ENCODE measurements around the gene KRT83.

The KRT83 gene

GRCh38 chr12:52361553-52361952 is 40.4 kb upstream of the KRT83 start:
- Histone ChIP-seq H3K9me3 (ENCODE audit: control insufficient read depth in 2 of 2, low read length in 2 of 2) (no peaks in the 10 kb centered on the region), H3K9ac (ENCODE audit: low read length in 2 of 2) (no peak overlapping the region), H3K27ac (ENCODE audit: low read length) (no peak overlapping the region), H3K36me3 (ENCODE audit: control insufficient read depth in 2 of 2, insufficient read depth in 2 of 2, low read length in 2 of 2) (no peaks in the 10 kb centered on the region), H3K4me3 (ENCODE audit: low read length in 2 of 2) (no peak overlapping the region), H3K27me3 (ENCODE audit: control insufficient read depth in 1 of 2, insufficient read depth in 2 of 2, low read length in 2 of 2) (peaks cover 0 to 8% of the 10 kb centered on the region in 2 donors), H3K4me1 (ENCODE audit: control insufficient read depth, insufficient read depth, low read length) (no peaks in the 10 kb centered on the region)

- no peaks in the 10 kb centered on the region for H3K9me3 ChIP-seq (ENCODE audit: control insufficient read depth in 2 of 2, low read length in 2 of 2)
- H3K27me3 ChIP-seq (ENCODE audit: control insufficient read depth in 1 of 2, insufficient read depth in 2 of 2, low read length in 2 of 2): peaks cover 0 to 6% of the 10 kb centered on the region in 2 donors
- H3K4me3 ChIP-seq (ENCODE audit: low read length in 2 of 2): no peak overlapping the region
- no peak overlapping the region for H3K27ac ChIP-seq (ENCODE audit: low read length)
- H3K9ac ChIP-seq (ENCODE audit: low read length in 2 of 2): no peak overlapping the region
- no peaks in the 10 kb centered on the region for H3K36me3 ChIP-seq (ENCODE audit: control insufficient read depth in 2 of 2, insufficient read depth in 2 of 2, low read length in 2 of 2)
- H3K4me1 ChIP-seq (ENCODE audit: control insufficient read depth, insufficient read depth, low read length): no peaks in the 10 kb centered on the region
Observed at GRCh38 chr12:52360663-52361271, 39.6 kb upstream of the KRT83 start.

GRCh38 chr12:52360106-52360662 is 39.0 kb upstream of the KRT83 start:
- H3K9me3 ChIP-seq (ENCODE audit: control insufficient read depth in 2 of 2, low read length in 2 of 2): no peaks in the 10 kb centered on the region

DNA sequence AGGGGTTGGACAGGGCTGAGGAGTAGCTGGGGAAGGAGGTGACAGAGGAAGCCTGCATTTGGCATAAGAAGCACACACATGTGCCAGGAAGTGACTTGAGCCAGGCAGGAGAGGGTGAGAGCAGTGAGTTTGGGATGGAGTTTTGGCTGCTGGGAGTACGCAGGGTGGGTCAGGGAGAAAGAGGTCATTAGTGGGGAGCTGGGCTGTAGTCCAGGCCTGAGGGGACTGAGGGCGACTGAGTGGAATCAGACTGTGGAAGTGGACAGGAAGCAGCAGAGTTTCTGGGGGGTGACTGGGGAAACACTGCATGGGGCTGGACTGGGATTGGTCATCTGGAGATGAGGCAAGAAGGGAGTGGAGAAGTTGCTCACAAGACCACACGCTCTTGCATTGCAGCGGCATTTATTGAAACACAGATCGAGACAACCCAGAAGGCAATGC is 38.4 kb upstream of the KRT83 start:
- H3K36me3 ChIP-seq (ENCODE audit: control insufficient read depth in 2 of 2, insufficient read depth in 2 of 2, low read length in 2 of 2): no peaks in the 10 kb centered on the region
- H3K27me3 ChIP-seq (ENCODE audit: control insufficient read depth in 1 of 2, insufficient read depth in 2 of 2, low read length in 2 of 2): peaks cover 0 to 6% of the 10 kb centered on the region in 2 donors
- H3K4me3 ChIP-seq (ENCODE audit: low read length in 2 of 2): no peak overlapping the region
- H3K9ac ChIP-seq (ENCODE audit: low read length in 2 of 2): no peak overlapping the region
- no peaks in the 10 kb centered on the region for H3K4me1 ChIP-seq (ENCODE audit: control insufficient read depth, insufficient read depth, low read length)
- H3K9me3 ChIP-seq (ENCODE audit: control insufficient read depth in 2 of 2, low read length in 2 of 2): no peaks in the 10 kb centered on the region
- no peak overlapping the region for H3K27ac ChIP-seq (ENCODE audit: low read length)

More at GRCh38 chr12:52360106-52360662, 39.0 kb upstream of the KRT83 start:
- Histone ChIP-seq H3K27ac (ENCODE audit: low read length) (no peak overlapping the region), H3K27me3 (ENCODE audit: control insufficient read depth in 1 of 2, insufficient read depth in 2 of 2, low read length in 2 of 2) (peaks cover 0 to 6% of the 10 kb centered on the region in 2 donors), H3K9ac (ENCODE audit: low read length in 2 of 2) (no peak overlapping the region), H3K4me3 (ENCODE audit: low read length in 2 of 2) (no peak overlapping the region), H3K4me1 (ENCODE audit: control insufficient read depth, insufficient read depth, low read length) (no peaks in the 10 kb centered on the region), H3K36me3 (ENCODE audit: control insufficient read depth in 2 of 2, insufficient read depth in 2 of 2, low read length in 2 of 2) (no peaks in the 10 kb centered on the region)

DNA sequence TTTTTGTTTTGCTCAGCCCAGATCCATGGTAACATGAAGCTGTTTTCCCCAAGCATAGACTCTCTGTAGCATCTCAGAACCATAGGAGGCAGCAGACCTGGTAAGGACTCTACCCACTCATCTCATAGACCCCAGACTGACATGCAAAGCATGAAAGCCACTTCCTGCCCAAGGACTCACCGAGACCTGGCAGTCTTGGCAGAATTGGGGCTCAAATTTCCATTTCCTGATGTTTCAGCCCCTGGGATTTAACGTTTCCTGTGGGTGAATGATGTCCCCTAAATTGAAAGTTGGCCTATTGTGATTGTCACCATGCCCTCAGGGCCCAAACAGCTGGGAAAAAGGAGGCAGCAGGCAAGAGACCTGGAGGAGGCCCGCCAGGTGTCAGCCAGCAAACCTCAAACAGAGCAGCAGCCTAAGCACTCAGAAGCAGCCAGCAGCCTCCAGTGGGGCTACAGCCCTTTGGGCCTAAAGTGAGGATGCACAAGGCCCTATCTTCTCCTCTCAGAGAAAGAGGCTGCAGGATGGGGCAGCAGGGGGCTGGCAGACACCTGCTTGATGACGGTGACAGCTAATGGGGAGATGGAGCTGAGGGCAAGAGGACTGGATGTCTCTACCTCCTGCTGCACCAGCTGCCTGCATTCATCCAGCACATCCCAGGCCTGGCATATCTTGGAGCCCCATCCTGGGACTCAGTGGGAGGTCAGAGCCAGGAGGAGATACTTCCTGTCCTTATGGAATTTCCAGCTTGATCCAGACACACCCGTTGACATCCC is 37.6 kb upstream of the KRT83 start:
- Histone ChIP-seq H3K4me1 (ENCODE audit: control insufficient read depth, insufficient read depth, low read length) (no peaks in the 10 kb centered on the region), H3K4me3 (ENCODE audit: low read length in 2 of 2) (no peak overlapping the region), H3K27ac (ENCODE audit: low read length) (no peak overlapping the region), H3K27me3 (ENCODE audit: control insufficient read depth in 1 of 2, insufficient read depth in 2 of 2, low read length in 2 of 2) (peaks cover 0 to 6% of the 10 kb centered on the region in 2 donors), H3K36me3 (ENCODE audit: control insufficient read depth in 2 of 2, insufficient read depth in 2 of 2, low read length in 2 of 2) (no peaks in the 10 kb centered on the region), H3K9ac (ENCODE audit: low read length in 2 of 2) (no peak overlapping the region), H3K9me3 (ENCODE audit: control insufficient read depth in 2 of 2, low read length in 2 of 2) (no peaks in the 10 kb centered on the region)

GRCh38 chr12:52356762-52357580 is 35.8 kb upstream of the KRT83 start:
- H3K9ac ChIP-seq (ENCODE audit: low read length in 2 of 2): no peak overlapping the region
- no peaks in the 10 kb centered on the region for H3K36me3 ChIP-seq (ENCODE audit: control insufficient read depth in 2 of 2, insufficient read depth in 2 of 2, low read length in 2 of 2)
- H3K4me1 ChIP-seq (ENCODE audit: control insufficient read depth, insufficient read depth, low read length): no peaks in the 10 kb centered on the region
- no peak overlapping the region for H3K27ac ChIP-seq (ENCODE audit: low read length)
- H3K27me3 ChIP-seq (ENCODE audit: control insufficient read depth in 1 of 2, insufficient read depth in 2 of 2, low read length in 2 of 2): peaks cover 0 to 4% of the 10 kb centered on the region in 2 donors
- H3K9me3 ChIP-seq (ENCODE audit: control insufficient read depth in 2 of 2, low read length in 2 of 2): no peaks in the 10 kb centered on the region
- no peak overlapping the region for H3K4me3 ChIP-seq (ENCODE audit: low read length in 2 of 2)

GRCh38 chr12:52356031-52356761 is 35.0 kb upstream of the KRT83 start:
- Histone ChIP-seq H3K4me3 (ENCODE audit: low read length in 2 of 2) (no peak overlapping the region), H3K9me3 (ENCODE audit: control insufficient read depth in 2 of 2, low read length in 2 of 2) (no peaks in the 10 kb centered on the region), H3K4me1 (ENCODE audit: control insufficient read depth, insufficient read depth, low read length) (no peaks in the 10 kb centered on the region), H3K9ac (ENCODE audit: low read length in 2 of 2) (no peak overlapping the region), H3K36me3 (ENCODE audit: control insufficient read depth in 2 of 2, insufficient read depth in 2 of 2, low read length in 2 of 2) (no peaks in the 10 kb centered on the region), H3K27me3 (ENCODE audit: control insufficient read depth in 1 of 2, insufficient read depth in 2 of 2, low read length in 2 of 2) (peaks cover 0 to 4% of the 10 kb centered on the region in 2 donors), H3K27ac (ENCODE audit: low read length) (no peak overlapping the region)

DNA sequence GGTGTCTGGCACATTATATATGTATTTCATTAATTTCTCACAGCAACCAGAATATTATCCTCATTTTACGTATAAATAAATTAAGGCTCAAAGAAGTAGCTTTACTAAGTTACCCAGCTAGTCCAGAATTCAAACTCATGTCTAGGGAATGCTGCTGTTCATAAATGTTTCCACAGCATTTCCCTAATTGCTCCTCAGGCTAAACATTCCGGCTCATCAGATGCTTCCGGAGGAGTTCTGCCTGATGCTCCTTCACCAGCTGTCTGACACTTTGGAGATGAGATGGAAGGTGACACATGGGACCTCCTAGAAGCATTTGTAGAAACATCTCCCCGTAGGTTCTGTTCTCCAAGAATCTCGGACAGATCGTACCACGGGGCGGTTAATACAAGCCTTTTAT is 34.0 kb upstream of the KRT83 start:
- peaks cover 0 to 4% of the 10 kb centered on the region in 2 donors for H3K27me3 ChIP-seq (ENCODE audit: control insufficient read depth in 1 of 2, insufficient read depth in 2 of 2, low read length in 2 of 2)
- no peak overlapping the region for H3K4me3 ChIP-seq (ENCODE audit: low read length in 2 of 2)
- H3K27ac ChIP-seq (ENCODE audit: low read length): no peak overlapping the region
- H3K4me1 ChIP-seq (ENCODE audit: control insufficient read depth, insufficient read depth, low read length): no peaks in the 10 kb centered on the region
- no peak overlapping the region for H3K9ac ChIP-seq (ENCODE audit: low read length in 2 of 2)
- H3K36me3 ChIP-seq (ENCODE audit: control insufficient read depth in 2 of 2, insufficient read depth in 2 of 2, low read length in 2 of 2): no peaks in the 10 kb centered on the region
- H3K9me3 ChIP-seq (ENCODE audit: control insufficient read depth in 2 of 2, low read length in 2 of 2): no peaks in the 10 kb centered on the region

DNA sequence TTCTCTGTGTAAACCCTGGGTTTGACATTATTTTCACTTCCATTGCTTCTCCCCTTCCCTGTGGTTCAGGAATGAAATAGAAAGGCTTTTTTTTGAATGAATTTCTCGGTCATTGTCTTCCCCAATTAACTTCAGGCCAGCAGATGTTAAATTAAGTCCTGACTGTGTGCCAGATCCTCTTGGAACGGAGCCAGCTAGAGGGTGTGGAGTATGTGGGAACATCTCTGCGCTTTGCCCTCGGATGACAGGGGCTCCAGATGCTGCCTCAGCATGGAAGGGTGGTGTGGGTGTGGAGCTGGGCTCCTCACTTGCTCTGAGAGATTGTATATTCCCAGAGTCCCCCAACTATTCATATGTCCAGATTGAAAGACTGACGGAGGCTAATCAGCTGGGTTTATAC is 33.0 kb upstream of the KRT83 start:
- Histone ChIP-seq H3K4me3 (ENCODE audit: low read length in 2 of 2) (no peak overlapping the region), H3K9me3 (ENCODE audit: control insufficient read depth in 2 of 2, low read length in 2 of 2) (no peaks in the 10 kb centered on the region), H3K27ac (ENCODE audit: low read length) (no peak overlapping the region), H3K9ac (ENCODE audit: low read length in 2 of 2) (no peak overlapping the region), H3K27me3 (ENCODE audit: control insufficient read depth in 1 of 2, insufficient read depth in 2 of 2, low read length in 2 of 2) (peaks cover 0 to 6% of the 10 kb centered on the region in 2 donors), H3K36me3 (ENCODE audit: control insufficient read depth in 2 of 2, insufficient read depth in 2 of 2, low read length in 2 of 2) (no peaks in the 10 kb centered on the region), H3K4me1 (ENCODE audit: control insufficient read depth, insufficient read depth, low read length) (no peaks in the 10 kb centered on the region)

DNA sequence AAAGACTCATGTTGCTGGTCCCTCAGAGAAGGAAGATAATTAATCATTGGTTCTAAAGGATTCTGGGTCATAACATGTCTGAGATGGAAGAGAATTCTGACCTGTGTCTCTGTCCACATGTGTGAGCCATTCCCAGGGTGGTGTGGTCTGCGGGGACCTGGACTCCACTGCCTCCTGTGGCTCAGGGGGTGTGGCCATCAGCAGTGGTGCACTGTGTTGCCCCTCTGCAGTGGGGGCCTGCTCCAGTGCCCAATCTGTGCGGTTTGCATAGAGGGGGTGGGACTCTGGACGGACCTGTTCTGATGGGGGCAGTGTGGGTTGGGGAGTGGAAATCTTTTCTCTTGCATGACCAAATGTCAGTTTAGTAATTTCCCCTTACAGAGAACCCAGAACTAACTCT is 32.6 kb upstream of the KRT83 start:
- no peak overlapping the region for H3K4me3 ChIP-seq (ENCODE audit: low read length in 2 of 2)
- no peaks in the 10 kb centered on the region for H3K9me3 ChIP-seq (ENCODE audit: control insufficient read depth in 2 of 2, low read length in 2 of 2)
- H3K27ac ChIP-seq (ENCODE audit: low read length): no peak overlapping the region
- H3K9ac ChIP-seq (ENCODE audit: low read length in 2 of 2): no peak overlapping the region
- H3K27me3 ChIP-seq (ENCODE audit: control insufficient read depth in 1 of 2, insufficient read depth in 2 of 2, low read length in 2 of 2): peaks cover 0 to 5% of the 10 kb centered on the region in 2 donors
- no peaks in the 10 kb centered on the region for H3K36me3 ChIP-seq (ENCODE audit: control insufficient read depth in 2 of 2, insufficient read depth in 2 of 2, low read length in 2 of 2)
- no peaks in the 10 kb centered on the region for H3K4me1 ChIP-seq (ENCODE audit: control insufficient read depth, insufficient read depth, low read length)

Data from stomach smooth muscle (tissue), 2 donors.